Hepatocyte (in vitro differentiated cells): Measurements from ENCODE around the gene DBF4B. TPM values are rescaled to one million over a fixed set of nuclear protein-coding genes. Genes with fewer than 3 reads are reported as not detected.

Source experiments
- polyA plus RNA-seq: library from polyadenylated mRNA; unstranded; fragments of >200 nt; fragmentation: Nextera tagmentation; extraction: Ambion mirVana; gene quantifications from 2 replicates; pipeline ENCODE4 v1.2.1, GENCODE V29; 2016
- small RNA-seq: library from RNA; depleted of rRNA; stranded (forward); fragments of <200 nt; gene quantifications from one replicate; pipeline ENCODE3, GENCODE V24; 2014
- total RNA-seq: library from RNA; depleted of rRNA; stranded (reverse); fragments of >200 nt; gene quantifications from 2 replicates; pipeline ENCODE4 v1.2.3, GENCODE V29; 2014

Gene DBF4B
- total and polyA plus RNA-seq, 2 experiments from 2014 or later: 3.4 to 4.1 TPM

Small RNAs within 50 kb of the gene (small RNA-seq; reads per million reads assigned to genes)
- gene RN7SL819P: not detected

Other genes with a start within 250 kb of the DBF4B start
- gene GPATCH8, start 205.3 kb upstream of the DBF4B start, total RNA-seq: 30.0 and 41.3 TPM in 2 replicates
- gene GPATCH8, start 205.3 kb upstream of the DBF4B start, polyA plus RNA-seq: 42.1 and 47.0 TPM in 2 replicates
- 19.9 and 22.9 TPM in 2 replicates for gene FZD2, start 151.2 kb upstream of the DBF4B start, total RNA-seq
- gene FZD2, start 151.2 kb upstream of the DBF4B start, polyA plus RNA-seq: 31.3 and 35.5 TPM in 2 replicates
- gene MEIOC, start 52.2 kb upstream of the DBF4B start, total RNA-seq: 0.04 and 0.13 TPM in 2 replicates
- 0.18 and 0.28 TPM in 2 replicates for gene MEIOC, start 52.2 kb upstream of the DBF4B start, polyA plus RNA-seq
- 23.7 and 29.2 TPM in 2 replicates for gene CCDC43, start 18.9 kb upstream of the DBF4B start, total RNA-seq
- gene CCDC43, start 18.9 kb upstream of the DBF4B start, polyA plus RNA-seq: 19.9 and 20.6 TPM in 2 replicates
- 0.28 and 0.90 TPM in 2 replicates for gene ADAM11, start 50.3 kb downstream of the DBF4B start, total RNA-seq
- gene ADAM11, start 50.3 kb downstream of the DBF4B start, polyA plus RNA-seq: 0.50 and 1.4 TPM in 2 replicates
- 9.2 and 11.4 TPM in 2 replicates for gene GJC1, start 121.6 kb downstream of the DBF4B start, total RNA-seq
- 6.3 and 7.5 TPM in 2 replicates for gene GJC1, start 121.6 kb downstream of the DBF4B start, polyA plus RNA-seq
- gene HIGD1B, start 139.2 kb downstream of the DBF4B start, total RNA-seq: not detected in 2 replicates
- 0.57 TPM in 1 of 2 replicates, not detected in the other for gene HIGD1B, start 139.2 kb downstream of the DBF4B start, polyA plus RNA-seq
- gene EFTUD2, start 190.8 kb downstream of the DBF4B start, total RNA-seq: 57.0 and 87.0 TPM in 2 replicates
- gene EFTUD2, start 190.8 kb downstream of the DBF4B start, polyA plus RNA-seq: 65.2 and 65.6 TPM in 2 replicates
- gene GFAP, start 206.8 kb downstream of the DBF4B start, total RNA-seq: 0.10 and 1.6 TPM in 2 replicates
- gene GFAP, start 206.8 kb downstream of the DBF4B start, polyA plus RNA-seq: not detected in 2 replicates
- gene KIF18B, start 239.1 kb downstream of the DBF4B start, total RNA-seq: 1.8 and 2.1 TPM in 2 replicates
- gene KIF18B, start 239.1 kb downstream of the DBF4B start, polyA plus RNA-seq: 4.3 and 5.0 TPM in 2 replicates